ENCODE data around the gene SCYL2. TPM values are rescaled to one million over a fixed set of nuclear protein-coding genes. Genes with fewer than 3 reads are reported as not detected.

SCYL2 gene
- total and polyA plus RNA-seq, 10 of the 15 experiments (the other 5 are each of a cell fraction or from before 2014, with no cell fraction given) = 5.4 to 34.3 (median 26.9) TPM

GRCh38 chr12:100274291-100274690 is 7.3 kb downstream of the SCYL2 start:
- no TSS peak for BruUV-seq (replicated peaks)
- POLR2A ChIA-PET = no interaction called here

More at GRCh38 chr12:100274291-100274690, 7.3 kb downstream of the SCYL2 start:
- Histone ChIP-seq H3K9me3 (replicated peaks; ENCODE audit: control insufficient read depth, insufficient read depth, low read length) (no peaks in the 10 kb centered on the region; the same call in 2 of the 3 replicates), H3K4me3 (no peak overlapping the region), H3K27me3 (replicated peaks in 1 of 2; ENCODE audit: control insufficient read depth in 2 of 2, insufficient read depth in 2 of 2, low read length in 1 of 2) (no peaks in the 10 kb centered on the region), H3K4me2 (ENCODE audit: control insufficient read depth, insufficient read depth) (no peak overlapping the region), H3K36me3 (ENCODE audit: control insufficient read depth in 2 of 2, insufficient read depth in 2 of 2, low read length in 1 of 2) (no peaks in the 10 kb centered on the region; a peak in 1 of 4 replicates), H3K27ac (ENCODE audit: control insufficient read depth, insufficient read depth) (no peak overlapping the region), H2AFZ (ENCODE audit: control insufficient read depth, low read depth, low read length) (no peak overlapping the region), H3K9ac (ENCODE audit: control insufficient read depth, insufficient read depth, low read length) (no peak overlapping the region), H3K79me2 (ENCODE audit: control insufficient read depth, insufficient read depth, low read length) (peaks cover 73% of the 10 kb centered on the region), H4K20me1 (ENCODE audit: control insufficient read depth, insufficient read depth) (no peaks in the 10 kb centered on the region), H3K4me1 (ENCODE audit: control insufficient read depth, insufficient read depth, low read length) (no peaks in the 10 kb centered on the region)
- CTCF ChIA-PET = interaction anchor here (0.7 to 1.2 kb wide), 3 partner anchors 11 to 61 kb away, joined by 3 to 4 read pairs (median 4); no protein-coding TSS in a partner anchor
- ATAC-seq (no peak), FAIRE-seq (no peak), DNase-seq (ENCODE audit: low read depth, low spot score) (no peak)
- no peak for TF ChIP-seq CREM (IDR thresholded peaks at IDR 0.05; ENCODE audit: low read depth)
- no peak for TF ChIP-seq RAD21 (IDR thresholded peaks at IDR 0.05; ENCODE audit: insufficient read depth, low read depth, low read length)
- no peak for TF ChIP-seq CBFB (IDR thresholded peaks at IDR 0.05; ENCODE audit: low read depth)
- no peak for TF ChIP-seq YBX1 (IDR thresholded peaks at IDR 0.05)
- no peak for TF ChIP-seq EP300 (IDR thresholded peaks at IDR 0.05; ENCODE audit: borderline replicate concordance in 1 of 2, control insufficient read depth in 1 of 2, low read depth in 2 of 2, low read length in 2 of 2)
- no peak for TF ChIP-seq EZH2 (IDR thresholded peaks at IDR 0.05; ENCODE audit: borderline replicate concordance, control insufficient read depth, low read depth, low read length)
- TF ChIP-seq ETV6 (conservative IDR thresholded peaks at IDR 0.05 in 1 of 2, IDR thresholded peaks at IDR 0.05 in 1 of 2; ENCODE audit: borderline replicate concordance in 1 of 2, low read depth in 1 of 2) = no peak
- TF ChIP-seq ASH2L (IDR thresholded peaks at IDR 0.05; ENCODE audit: borderline replicate concordance, low read depth) = no peak
- no peak for TF ChIP-seq CBX3 (IDR thresholded peaks at IDR 0.05; ENCODE audit: borderline replicate concordance, low read depth)
- no peak for TF ChIP-seq SRF (IDR thresholded peaks at IDR 0.05; ENCODE audit: low read depth in 2 of 2, low read length in 2 of 2)
- no peak for TF ChIP-seq REST (IDR thresholded peaks at IDR 0.05; ENCODE audit: low read depth, low read length)
- no peak for TF ChIP-seq IRF4 (IDR thresholded peaks at IDR 0.05; ENCODE audit: low read depth, low read length)
- TF ChIP-seq ATF3 (IDR thresholded peaks at IDR 0.05; ENCODE audit: borderline replicate concordance, extremely low read depth, low read depth, low read length) = no peak
- no peak for TF ChIP-seq RUNX3 (IDR thresholded peaks at IDR 0.05; ENCODE audit: low read length)
- no peak for TF ChIP-seq JUNB (IDR thresholded peaks at IDR 0.05)
- in situ Hi-C loops (cut with MboI) (no loop called here), intact Hi-C loops (cut with micrococcal nuclease; ENCODE audit: unreplicated experiment) (no loop called here)
- SMC1A ChIA-PET (ENCODE audit: uncharacterized antibody, unreplicated experiment) = interaction anchor here (1.4 to 3.4 kb wide), 4 partner anchors 13 to 293 kb away, joined by 3 to 10 read pairs (median 4); no protein-coding TSS in a partner anchor
- whole genome bisulfite sequencing (ENCODE audit: insufficient coverage, insufficient replicate concordance, low lambda C conversion rate, missing lambda C conversion rate) = 98% methylated on average over 2 of the region's 2 CpGs
- RAD21 ChIA-PET (ENCODE audit: unreplicated experiment) = no interaction called here

Measured in GM12878 (cell line).